ENCODE data around the gene ZNF804B. TPM values are rescaled to one million over a fixed set of nuclear protein-coding genes. Genes with fewer than 3 reads are reported as not detected.

The ZNF804B gene
- total RNA-seq, 1 donor from 2014 or later = 0.07 TPM

DNA sequence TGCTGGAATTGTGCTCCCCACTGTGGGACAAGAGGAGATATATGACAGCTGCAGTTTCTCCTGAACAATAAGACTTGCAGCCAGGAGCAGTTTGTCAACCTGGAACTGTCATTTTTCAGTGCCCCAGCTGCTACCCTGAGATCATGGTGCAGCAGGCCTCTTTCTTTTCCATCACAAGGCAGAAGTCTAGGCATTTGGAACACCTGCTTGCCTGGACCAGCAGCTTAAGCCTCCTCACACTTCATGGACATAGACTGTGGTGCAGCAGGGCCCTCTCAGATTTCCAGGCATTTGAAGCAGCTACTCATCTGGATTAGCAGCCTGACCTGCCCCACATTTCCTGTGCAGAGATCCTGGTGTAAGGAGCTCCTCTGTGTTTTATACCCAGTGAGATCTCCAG, 486.7 kb downstream of the ZNF804B start:
- no peaks in the 10 kb centered on the region for H3K4me1 Mint-ChIP-seq (ENCODE audit: unreplicated experiment)
- TF ChIP-seq, protein P1, sequence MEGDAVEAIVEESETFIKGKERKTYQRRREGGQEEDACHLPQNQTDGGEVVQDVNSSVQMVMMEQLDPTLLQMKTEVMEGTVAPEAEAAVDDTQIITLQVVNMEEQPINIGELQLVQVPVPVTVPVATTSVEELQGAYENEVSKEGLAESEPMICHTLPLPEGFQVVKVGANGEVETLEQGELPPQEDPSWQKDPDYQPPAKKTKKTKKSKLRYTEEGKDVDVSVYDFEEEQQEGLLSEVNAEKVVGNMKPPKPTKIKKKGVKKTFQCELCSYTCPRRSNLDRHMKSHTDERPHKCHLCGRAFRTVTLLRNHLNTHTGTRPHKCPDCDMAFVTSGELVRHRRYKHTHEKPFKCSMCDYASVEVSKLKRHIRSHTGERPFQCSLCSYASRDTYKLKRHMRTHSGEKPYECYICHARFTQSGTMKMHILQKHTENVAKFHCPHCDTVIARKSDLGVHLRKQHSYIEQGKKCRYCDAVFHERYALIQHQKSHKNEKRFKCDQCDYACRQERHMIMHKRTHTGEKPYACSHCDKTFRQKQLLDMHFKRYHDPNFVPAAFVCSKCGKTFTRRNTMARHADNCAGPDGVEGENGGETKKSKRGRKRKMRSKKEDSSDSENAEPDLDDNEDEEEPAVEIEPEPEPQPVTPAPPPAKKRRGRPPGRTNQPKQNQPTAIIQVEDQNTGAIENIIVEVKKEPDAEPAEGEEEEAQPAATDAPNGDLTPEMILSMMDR (conservative IDR thresholded peaks at IDR 0.05) = no peak
- DNase-seq (ENCODE audit: extremely low spot score, unreplicated experiment) = no peak
- no peak overlapping the region for H3K27ac Mint-ChIP-seq
- peaks cover 3% of the 10 kb centered on the region for H3K27me3 Mint-ChIP-seq
- H3K36me3 Mint-ChIP-seq = no peaks in the 10 kb centered on the region
- H3K4me3 Mint-ChIP-seq = no peak overlapping the region
- H3K9me3 Mint-ChIP-seq = peaks cover 6% of the 10 kb centered on the region

DNA sequence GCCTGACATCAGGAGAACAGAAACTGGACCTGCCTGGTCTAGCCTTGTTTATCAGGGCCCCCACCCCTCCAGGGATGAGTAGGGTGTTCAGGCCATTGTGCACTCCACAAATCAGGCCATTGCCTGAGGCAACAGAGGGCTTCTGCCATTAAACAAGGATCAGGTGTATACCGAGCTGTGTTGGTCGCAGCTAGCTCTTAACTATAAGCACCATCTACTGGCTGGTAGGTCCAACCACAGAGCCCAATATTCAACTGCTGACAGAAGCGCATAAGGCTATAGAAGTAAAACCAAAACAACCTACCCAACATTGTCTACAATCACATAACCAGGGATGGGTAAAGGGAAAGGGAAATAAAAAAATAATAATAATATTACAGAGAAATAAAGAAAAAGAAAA, 487.7 kb downstream of the ZNF804B start:
- Mint-ChIP-seq H3K9me3 (peaks cover 7% of the 10 kb centered on the region), H3K4me1 (ENCODE audit: unreplicated experiment) (no peaks in the 10 kb centered on the region), H3K36me3 (no peaks in the 10 kb centered on the region), H3K27me3 (no peaks in the 10 kb centered on the region), H3K27ac (no peak overlapping the region), H3K4me3 (no peak overlapping the region)
- DNase-seq (ENCODE audit: extremely low spot score, unreplicated experiment) = no peak
- TF ChIP-seq, protein P1 (conservative IDR thresholded peaks at IDR 0.05) = no peak

DNA sequence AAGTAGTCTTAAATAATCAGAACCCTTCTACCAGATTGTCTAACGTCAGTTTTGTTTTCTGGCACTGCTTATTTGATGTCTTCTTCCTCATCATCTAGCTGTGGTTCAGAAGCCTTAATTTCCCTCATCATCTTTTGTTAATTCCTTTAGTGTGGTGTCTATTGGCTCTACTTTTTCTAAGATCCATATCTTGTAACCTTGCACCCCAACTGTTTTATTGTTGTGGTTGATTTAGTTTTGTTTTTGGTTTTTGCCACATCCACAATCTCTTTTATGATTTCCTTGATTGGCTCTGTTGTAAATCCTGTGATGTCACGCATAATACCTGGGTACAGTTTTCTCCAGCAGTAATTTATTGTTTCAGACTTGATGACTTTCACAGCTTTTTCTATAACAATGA, 499.6 kb downstream of the ZNF804B start:
- DNase-seq (ENCODE audit: extremely low spot score, unreplicated experiment) = no peak
- H3K27ac Mint-ChIP-seq = no peak overlapping the region
- no peak overlapping the region for H3K4me3 Mint-ChIP-seq
- H3K36me3 Mint-ChIP-seq = no peaks in the 10 kb centered on the region
- TF ChIP-seq, protein P1 (conservative IDR thresholded peaks at IDR 0.05) = no peak
- H3K27me3 Mint-ChIP-seq = no peaks in the 10 kb centered on the region
- H3K4me1 Mint-ChIP-seq (ENCODE audit: unreplicated experiment) = no peaks in the 10 kb centered on the region
- H3K9me3 Mint-ChIP-seq = no peaks in the 10 kb centered on the region

DNA sequence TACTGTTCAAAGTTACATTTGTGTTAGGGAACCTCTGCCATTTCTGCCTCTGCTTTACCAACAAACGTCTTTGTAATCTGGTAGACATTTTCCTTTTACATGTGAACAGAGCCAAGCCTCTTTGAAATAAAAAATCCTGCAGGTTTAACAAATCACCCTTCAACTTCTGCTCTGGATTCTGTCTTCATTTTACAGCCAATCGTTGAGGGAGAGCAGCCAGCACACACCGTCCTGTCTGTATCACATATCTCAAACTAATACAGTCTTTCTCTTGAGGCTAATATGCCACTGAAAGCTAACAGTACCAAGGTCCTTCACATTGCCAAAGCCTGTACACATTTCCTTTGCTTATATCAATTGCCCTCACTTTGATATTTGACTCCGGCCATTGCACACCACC, 504.6 kb downstream of the ZNF804B start:
- Mint-ChIP-seq H3K9me3 (no peaks in the 10 kb centered on the region), H3K4me3 (no peak overlapping the region), H3K27me3 (no peaks in the 10 kb centered on the region), H3K27ac (no peak overlapping the region), H3K36me3 (no peaks in the 10 kb centered on the region), H3K4me1 (ENCODE audit: unreplicated experiment) (no peaks in the 10 kb centered on the region)
- TF ChIP-seq, protein P1 (conservative IDR thresholded peaks at IDR 0.05) = no peak
- no peak for DNase-seq (ENCODE audit: extremely low spot score, unreplicated experiment)

DNA sequence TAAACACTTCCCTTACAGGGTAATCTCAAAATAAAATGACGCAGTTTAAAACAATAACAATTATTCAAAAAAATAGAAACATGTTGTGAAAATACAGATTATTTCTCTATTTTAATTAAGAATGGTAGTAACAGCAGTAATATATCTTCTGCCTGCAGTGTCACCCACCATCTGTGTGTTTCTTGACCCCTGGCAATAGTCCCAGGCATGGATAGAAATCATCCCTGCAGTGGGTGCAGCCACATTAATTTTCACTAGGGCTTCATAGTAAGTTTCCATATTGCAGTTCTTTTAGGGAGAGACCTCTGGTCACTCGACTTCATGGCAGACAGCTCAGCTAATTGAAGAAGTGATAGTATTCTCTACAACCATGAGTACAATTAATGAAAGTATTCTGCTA, 506.1 kb downstream of the ZNF804B start:
- Mint-ChIP-seq H3K27ac (no peak overlapping the region), H3K9me3 (no peaks in the 10 kb centered on the region), H3K27me3 (no peaks in the 10 kb centered on the region), H3K36me3 (no peaks in the 10 kb centered on the region), H3K4me3 (no peak overlapping the region), H3K4me1 (ENCODE audit: unreplicated experiment) (no peaks in the 10 kb centered on the region)
- DNase-seq (ENCODE audit: extremely low spot score, unreplicated experiment) = no peak
- TF ChIP-seq, protein P1 (conservative IDR thresholded peaks at IDR 0.05) = no peak

DNA sequence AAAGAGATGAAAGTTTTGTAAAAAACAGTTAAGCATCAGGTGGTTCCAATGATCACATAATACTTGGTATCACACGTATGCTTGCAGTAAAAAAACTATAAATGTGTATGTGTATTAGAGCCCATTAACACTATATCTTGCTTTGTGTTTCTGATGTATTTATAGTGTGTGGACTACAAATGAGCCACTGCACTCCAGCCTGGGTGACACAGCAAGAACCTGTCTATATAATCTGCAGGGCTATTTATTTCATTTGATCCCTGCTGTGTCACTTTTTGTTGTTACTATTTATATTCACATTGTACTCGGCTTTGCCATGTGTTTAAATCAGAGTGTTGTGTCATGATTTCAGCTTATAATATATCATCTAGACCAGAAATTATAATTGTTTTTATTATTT, 523.8 kb downstream of the ZNF804B start:
- H3K9me3 Mint-ChIP-seq = no peaks in the 10 kb centered on the region
- H3K27ac Mint-ChIP-seq = no peak overlapping the region
- no peaks in the 10 kb centered on the region for H3K36me3 Mint-ChIP-seq
- DNase-seq (ENCODE audit: extremely low spot score, unreplicated experiment) = no peak
- H3K4me3 Mint-ChIP-seq = no peak overlapping the region
- H3K4me1 Mint-ChIP-seq (ENCODE audit: unreplicated experiment) = no peaks in the 10 kb centered on the region
- TF ChIP-seq, protein P1 (conservative IDR thresholded peaks at IDR 0.05) = no peak
- no peaks in the 10 kb centered on the region for H3K27me3 Mint-ChIP-seq
